Neuronal stem cell (in vitro differentiated cells): ENCODE results near the gene KAZN.

ENCODE experiments used
- DNase-seq: peaks from one replicate; pipeline ENCODE4 v3.0.0-alpha.2; 2013; ENCODE audit warnings: low spot score
- H2AFZ ChIP-seq: one replicate; pipeline ENCODE4 v1.6.1; 2013; ENCODE audit warnings: mild to moderate bottlenecking, low read length, inconsistent platforms
- H2AK5ac ChIP-seq: 2 replicates; pipeline ENCODE4 v1.6.1; 2013; ENCODE audit warnings: low read depth, mild to moderate bottlenecking, inconsistent platforms, low read length, moderate library complexity, mixed read lengths
- H2BK120ac ChIP-seq: 2 replicates; pipeline ENCODE4 v1.6.1; 2013; ENCODE audit warnings: low read depth, mild to moderate bottlenecking, inconsistent platforms, low read length, moderate library complexity, mixed read lengths
- H2BK12ac ChIP-seq: one replicate; pipeline ENCODE4 v1.6.1; 2013; ENCODE audit warnings: low read length, inconsistent platforms
- H2BK15ac ChIP-seq: 2 replicates; pipeline ENCODE4 v1.6.1; 2013; ENCODE audit warnings: mild to moderate bottlenecking, low read length, inconsistent platforms, mixed read lengths
- H2BK5ac ChIP-seq: one replicate; pipeline ENCODE4 v1.6.1; 2013; ENCODE audit warnings: inconsistent platforms, mild to moderate bottlenecking, low read length, moderate library complexity
- H3K14ac ChIP-seq: one replicate; pipeline ENCODE4 v1.6.1; 2013; ENCODE audit warnings: low read length, inconsistent platforms
- H3K18ac ChIP-seq: 2 replicates; pipeline ENCODE4 v1.6.1; 2013; ENCODE audit warnings: low read length, inconsistent platforms
- H3K23ac ChIP-seq: 2 replicates; pipeline ENCODE4 v1.6.1; 2013; ENCODE audit warnings: low read depth, mild to moderate bottlenecking, mixed read lengths, low read length, inconsistent platforms; ENCODE audit not compliant: poor library complexity
- H3K27ac ChIP-seq: replicated peaks from 3 replicates; pipeline ENCODE4 v1.5.1; 2013; ENCODE audit warnings: low read length, inconsistent platforms
- H3K27me3 ChIP-seq, 3 experiments: 2 replicates each; pipeline ENCODE4 v1.6.1; 2013; ENCODE audit warnings: low read length in 3 of 3, mild to moderate bottlenecking in 2 of 3, inconsistent platforms in 1 of 3, low read depth in 1 of 3, mixed read lengths in 1 of 3, moderate library complexity in 1 of 3; ENCODE audit not compliant: control insufficient read depth in 3 of 3, insufficient read depth in 3 of 3
- H3K36me3 ChIP-seq, 2 donors: replicated peaks in 1 of 2; 2 replicates each; pipeline ENCODE4 v1.6.1; 2013; ENCODE audit warnings: low read length in 2 of 2; ENCODE audit not compliant: control insufficient read depth in 2 of 2, insufficient read depth in 2 of 2
- H3K4ac ChIP-seq: 2 replicates; pipeline ENCODE4 v1.6.1; 2013; ENCODE audit warnings: inconsistent platforms, mild to moderate bottlenecking, low read length, moderate library complexity
- H3K4me1 ChIP-seq, 2 donors: 1 replicate in 1 of 2; 2 replicates in 1 of 2; pipeline ENCODE4 v1.6.1; 2013; ENCODE audit warnings: low read length in 2 of 2, low read depth in 1 of 2; ENCODE audit not compliant: control insufficient read depth in 2 of 2, insufficient read depth in 1 of 2
- H3K4me2 ChIP-seq: one replicate; pipeline ENCODE4 v1.6.1; 2013; ENCODE audit warnings: mild to moderate bottlenecking, low read length, inconsistent platforms; ENCODE audit not compliant: insufficient read depth, poor library complexity, severe bottlenecking
- H3K4me3 ChIP-seq, 2 donors: 2 replicates each; pipeline ENCODE4 v1.5.1; 2013; ENCODE audit warnings: low read length in 2 of 2, mild to moderate bottlenecking in 2 of 2, inconsistent platforms in 1 of 2, moderate library complexity in 1 of 2
- H3K79me1 ChIP-seq: one replicate; pipeline ENCODE4 v1.6.1; 2013; ENCODE audit warnings: low read depth, mild to moderate bottlenecking, inconsistent platforms, low read length, moderate library complexity
- H3K9ac ChIP-seq: one replicate; pipeline ENCODE4 v1.6.1; 2013; ENCODE audit warnings: mild to moderate bottlenecking, low read depth, low read length, inconsistent platforms; ENCODE audit not compliant: poor library complexity
- H3K9me3 ChIP-seq, 2 donors: replicated peaks in 1 of 2; 2 replicates each; pipeline versions ENCODE3 to v1.6.1; 2013; ENCODE audit warnings: low read length in 2 of 2, mild to moderate bottlenecking in 2 of 2, inconsistent platforms in 1 of 2, low read depth in 1 of 2, mixed read lengths in 1 of 2, moderate library complexity in 1 of 2; ENCODE audit not compliant: control insufficient read depth in 2 of 2, insufficient read depth in 1 of 2
- H4K8ac ChIP-seq: one replicate; pipeline ENCODE4 v1.6.1; 2013; ENCODE audit warnings: low read depth, mild to moderate bottlenecking, inconsistent platforms, low read length, moderate library complexity
- H4K91ac ChIP-seq: one replicate; pipeline ENCODE4 v1.6.1; 2013; ENCODE audit warnings: low read length, low read depth, mild to moderate bottlenecking, inconsistent platforms; ENCODE audit not compliant: poor library complexity
- WGBS, 2 donors: extraction: QIAGEN DNeasy Blood & Tissue Kit; methylation state at CpG; one replicate each; pipeline ENCODE4 v1.1.7; 2013; ENCODE audit warnings: missing lambda C conversion rate in 2 of 2, mixed read lengths in 1 of 2; ENCODE audit not compliant: insufficient read length in 2 of 2, insufficient replicate concordance in 1 of 2; ENCODE audit errors: extremely low coverage in 2 of 2; 5-methylcytosine and 5-hydroxymethylcytosine counted together

KAZN gene

GRCh38 chr1:15148475-15148874, 550.0 kb downstream of the KAZN start:
- Histone ChIP-seq H4K91ac (no peak overlapping the region), H2BK120ac (no peak overlapping the region), H2BK5ac (no peak overlapping the region), H3K18ac (no peak overlapping the region), H3K4me3 (no peak overlapping the region), H3K23ac (no peak overlapping the region), H3K4ac (no peak overlapping the region), H3K36me3 (no peaks in the 10 kb centered on the region), H2AFZ (no peak overlapping the region), H3K27me3 (peaks cover 5 to 39% (median 36%) of the 10 kb centered on the region in 3 experiments), H3K27ac (no peak overlapping the region), H3K4me2 (no peak overlapping the region), H3K4me1 (no peaks in the 10 kb centered on the region), H3K9me3 (peaks cover 2% of the 10 kb centered on the region in 2 donors), H3K79me1 (no peaks in the 10 kb centered on the region), H3K14ac (no peak overlapping the region), H4K8ac (no peak overlapping the region), H2BK15ac (no peak overlapping the region), H2AK5ac (no peak overlapping the region), H2BK12ac (no peak overlapping the region), H3K9ac (no peak overlapping the region)
- DNase-seq = no peak
- WGBS, 2 donors = no CpG with 5 or more reads among the region's 9 CpGs

GRCh38 chr1:15148941-15149340, 550.5 kb downstream of the KAZN start:
- H2BK15ac ChIP-seq = no peak overlapping the region
- peaks cover 5 to 39% (median 36%) of the 10 kb centered on the region in 3 experiments for H3K27me3 ChIP-seq
- no peak overlapping the region for H3K18ac ChIP-seq
- H3K79me1 ChIP-seq = no peaks in the 10 kb centered on the region
- H4K8ac ChIP-seq = no peak overlapping the region
- peaks cover 2% of the 10 kb centered on the region in 2 donors for H3K9me3 ChIP-seq
- H3K36me3 ChIP-seq = no peaks in the 10 kb centered on the region
- no peak overlapping the region for H4K91ac ChIP-seq
- no peak overlapping the region for H3K4ac ChIP-seq
- no peaks in the 10 kb centered on the region for H3K4me1 ChIP-seq
- H3K9ac ChIP-seq = no peak overlapping the region
- H3K4me2 ChIP-seq = no peak overlapping the region
- no peak overlapping the region for H2BK12ac ChIP-seq
- no peak overlapping the region for H3K27ac ChIP-seq
- H2BK120ac ChIP-seq = no peak overlapping the region
- DNase-seq = no peak
- H3K23ac ChIP-seq = no peak overlapping the region
- WGBS, 2 donors = no CpG with 5 or more reads among the region's 1 CpG
- no peak overlapping the region for H3K4me3 ChIP-seq
- H3K14ac ChIP-seq = no peak overlapping the region
- no peak overlapping the region for H2AK5ac ChIP-seq
- no peak overlapping the region for H2BK5ac ChIP-seq
- H2AFZ ChIP-seq = no peak overlapping the region

- no peak overlapping the region for H3K9ac ChIP-seq
- no peak overlapping the region for H4K91ac ChIP-seq
- H3K36me3 ChIP-seq = no peaks in the 10 kb centered on the region
- no peak overlapping the region for H3K4me3 ChIP-seq
- peaks cover 2% of the 10 kb centered on the region in 2 donors for H3K4me1 ChIP-seq
- H2AK5ac ChIP-seq = no peak overlapping the region
- H4K8ac ChIP-seq = no peak overlapping the region
- H3K18ac ChIP-seq = no peak overlapping the region
- no peak overlapping the region for H3K23ac ChIP-seq
- H3K14ac ChIP-seq = no peak overlapping the region
- no peak overlapping the region for H2BK15ac ChIP-seq
- peaks cover 2% of the 10 kb centered on the region in 2 donors for H3K9me3 ChIP-seq
- peaks cover 5 to 41% (median 34%) of the 10 kb centered on the region in 3 experiments for H3K27me3 ChIP-seq
- no peak for DNase-seq
- no CpG with 5 or more reads among the region's 3 CpGs for WGBS, 2 donors
- no peak overlapping the region for H2AFZ ChIP-seq
- no peak overlapping the region for H2BK12ac ChIP-seq
- H3K4ac ChIP-seq = no peak overlapping the region
- H3K4me2 ChIP-seq = no peak overlapping the region
- no peak overlapping the region for H2BK5ac ChIP-seq
- H3K27ac ChIP-seq = no peak overlapping the region
- H2BK120ac ChIP-seq = no peak overlapping the region
- peaks cover 4% of the 10 kb centered on the region for H3K79me1 ChIP-seq
Observed at GRCh38 chr1:15150376-15150775, 551.9 kb downstream of the KAZN start.

- Histone ChIP-seq H3K23ac (no peak overlapping the region), H2BK120ac (no peak overlapping the region), H2AFZ (no peak overlapping the region), H3K4me3 (no peak overlapping the region), H2BK5ac (no peak overlapping the region), H3K36me3 (no peaks in the 10 kb centered on the region), H3K18ac (no peak overlapping the region), H4K8ac (no peak overlapping the region), H2BK12ac (no peak overlapping the region), H3K4ac (no peak overlapping the region), H2BK15ac (no peak overlapping the region), H2AK5ac (no peak overlapping the region), H3K4me2 (no peak overlapping the region), H4K91ac (no peak overlapping the region), H3K27ac (no peak overlapping the region), H3K4me1 (peaks cover 2% of the 10 kb centered on the region in 2 donors), H3K14ac (no peak overlapping the region), H3K9me3 (peaks cover 0 to 2% of the 10 kb centered on the region in 2 donors), H3K27me3 (peaks cover 5 to 41% (median 26%) of the 10 kb centered on the region in 3 experiments), H3K79me1 (peaks cover 4% of the 10 kb centered on the region), H3K9ac (no peak overlapping the region)
- no peak for DNase-seq
- no CpG with 5 or more reads among the region's 5 CpGs for WGBS, 2 donors
Observed at GRCh38 chr1:15151377-15151806, 552.9 kb downstream of the KAZN start.
